Activated naive CD8-positive, alpha-beta T cell (primary cell): ENCODE data around the gene C2orf49.
"Not testable (repeated sequence)": the region's sequence is repeated elsewhere in the genome, so short reads cannot be mapped to it uniquely, and the experiment has no call there.

Experiments used
- H3K27ac Mint-ChIP-seq: one replicate; pipeline ENCODE4 v1.8.0; 2021; ENCODE audit warnings: mixed read lengths
- H3K27me3 Mint-ChIP-seq: one replicate; pipeline ENCODE4 v1.8.0; 2021; ENCODE audit warnings: mixed read lengths
- H3K36me3 Mint-ChIP-seq: one replicate; pipeline ENCODE4 v1.8.0; 2021; ENCODE audit warnings: mixed read lengths
- H3K4me1 Mint-ChIP-seq: one replicate; pipeline ENCODE4 v1.8.0; 2021; ENCODE audit warnings: low read depth, mixed read lengths
- H3K4me3 Mint-ChIP-seq: one replicate; pipeline ENCODE4 v1.8.0; 2021; ENCODE audit warnings: mild to moderate bottlenecking, mixed read lengths
- H3K9me3 Mint-ChIP-seq: one replicate; pipeline ENCODE4 v1.8.0; 2021; ENCODE audit warnings: low read depth, mixed read lengths

C2orf49 gene

GRCh38 chr2:105308382-105309146 lies 28.8 kb upstream of the C2orf49 start:
- H3K27me3 Mint-ChIP-seq: no peaks in the 10 kb centered on the region
- H3K4me1 Mint-ChIP-seq: peaks cover 36% of the 10 kb centered on the region
- H3K27ac Mint-ChIP-seq: no peak overlapping the region
- H3K9me3 Mint-ChIP-seq: no peaks in the 10 kb centered on the region
- H3K4me3 Mint-ChIP-seq: no peak overlapping the region
- peaks cover 4% of the 10 kb centered on the region for H3K36me3 Mint-ChIP-seq

- H3K4me3 Mint-ChIP-seq: no peak overlapping the region
- peaks cover 36% of the 10 kb centered on the region for H3K4me1 Mint-ChIP-seq
- no peak overlapping the region for H3K27ac Mint-ChIP-seq
- H3K27me3 Mint-ChIP-seq: no peaks in the 10 kb centered on the region
- H3K9me3 Mint-ChIP-seq: no peaks in the 10 kb centered on the region
- peaks cover 2% of the 10 kb centered on the region for H3K36me3 Mint-ChIP-seq
Measured at GRCh38 chr2:105309147-105309545, 28.2 kb upstream of the C2orf49 start.

GRCh38 chr2:105313877-105314276 lies 23.5 kb upstream of the C2orf49 start:
- no peaks in the 10 kb centered on the region for H3K36me3 Mint-ChIP-seq
- no peak overlapping the region for H3K27ac Mint-ChIP-seq
- H3K9me3 Mint-ChIP-seq: no peaks in the 10 kb centered on the region
- peaks cover 37% of the 10 kb centered on the region for H3K4me1 Mint-ChIP-seq
- H3K4me3 Mint-ChIP-seq: no peak overlapping the region
- no peaks in the 10 kb centered on the region for H3K27me3 Mint-ChIP-seq

GRCh38 chr2:105315314-105315713 lies 22.0 kb upstream of the C2orf49 start:
- no peak overlapping the region for H3K27ac Mint-ChIP-seq
- no peak overlapping the region for H3K4me3 Mint-ChIP-seq
- no peaks in the 10 kb centered on the region for H3K27me3 Mint-ChIP-seq
- no peaks in the 10 kb centered on the region for H3K36me3 Mint-ChIP-seq
- no peaks in the 10 kb centered on the region for H3K9me3 Mint-ChIP-seq
- H3K4me1 Mint-ChIP-seq: peaks cover 36% of the 10 kb centered on the region

- no peaks in the 10 kb centered on the region for H3K9me3 Mint-ChIP-seq
- H3K36me3 Mint-ChIP-seq: no peaks in the 10 kb centered on the region
- no peak overlapping the region for H3K27ac Mint-ChIP-seq
- H3K27me3 Mint-ChIP-seq: no peaks in the 10 kb centered on the region
- H3K4me3 Mint-ChIP-seq: no peak overlapping the region
- peaks cover 46% of the 10 kb centered on the region for H3K4me1 Mint-ChIP-seq
Measured at GRCh38 chr2:105317937-105318336, 19.4 kb upstream of the C2orf49 start.

GRCh38 chr2:105320651-105321215 lies 16.6 kb upstream of the C2orf49 start:
- H3K4me1 Mint-ChIP-seq: peaks cover 56% of the 10 kb centered on the region
- no peak overlapping the region for H3K4me3 Mint-ChIP-seq
- no peak overlapping the region for H3K27ac Mint-ChIP-seq
- H3K27me3 Mint-ChIP-seq: no peaks in the 10 kb centered on the region
- no peaks in the 10 kb centered on the region for H3K9me3 Mint-ChIP-seq
- H3K36me3 Mint-ChIP-seq: no peaks in the 10 kb centered on the region

GRCh38 chr2:105321875-105322646 lies 15.3 kb upstream of the C2orf49 start:
- Mint-ChIP-seq H3K27me3 (no peaks in the 10 kb centered on the region), H3K9me3 (no peaks in the 10 kb centered on the region), H3K4me3 (no peak overlapping the region), H3K36me3 (no peaks in the 10 kb centered on the region), H3K27ac (peak overlapping the region; percentile 5), H3K4me1 (peaks cover 59% of the 10 kb centered on the region)

- Mint-ChIP-seq H3K9me3 (no peaks in the 10 kb centered on the region), H3K27ac (peak overlapping the region; percentile 12), H3K36me3 (no peaks in the 10 kb centered on the region), H3K4me1 (peaks cover 59% of the 10 kb centered on the region), H3K27me3 (no peaks in the 10 kb centered on the region), H3K4me3 (no peak overlapping the region)
Measured at GRCh38 chr2:105323111-105323510, 14.2 kb upstream of the C2orf49 start.

GRCh38 chr2:105324101-105324500 lies 13.2 kb upstream of the C2orf49 start:
- peaks cover 64% of the 10 kb centered on the region for H3K4me1 Mint-ChIP-seq
- no peaks in the 10 kb centered on the region for H3K9me3 Mint-ChIP-seq

GRCh38 chr2:105324732-105325131 lies 12.6 kb upstream of the C2orf49 start:
- H3K4me1 Mint-ChIP-seq: peaks cover 65% of the 10 kb centered on the region
- H3K27me3 Mint-ChIP-seq: no peaks in the 10 kb centered on the region
- peaks cover 3% of the 10 kb centered on the region for H3K36me3 Mint-ChIP-seq
- no peak overlapping the region for H3K4me3 Mint-ChIP-seq
- no peaks in the 10 kb centered on the region for H3K9me3 Mint-ChIP-seq
- H3K27ac Mint-ChIP-seq: peak overlapping the region; percentile 4

More at GRCh38 chr2:105324101-105324500, 13.2 kb upstream of the C2orf49 start:
- Mint-ChIP-seq H3K27ac (peak overlapping the region; percentile 9), H3K36me3 (peaks cover 3% of the 10 kb centered on the region), H3K4me3 (no peak overlapping the region), H3K27me3 (no peaks in the 10 kb centered on the region)

GRCh38 chr2:105325389-105325963 lies 11.9 kb upstream of the C2orf49 start:
- no peak overlapping the region for H3K4me3 Mint-ChIP-seq
- H3K36me3 Mint-ChIP-seq: peaks cover 3% of the 10 kb centered on the region
- H3K9me3 Mint-ChIP-seq: no peaks in the 10 kb centered on the region
- no peak overlapping the region for H3K27ac Mint-ChIP-seq
- H3K4me1 Mint-ChIP-seq: peaks cover 65% of the 10 kb centered on the region
- H3K27me3 Mint-ChIP-seq: no peaks in the 10 kb centered on the region

- Mint-ChIP-seq H3K27ac (peak overlapping the region; percentile 96), H3K4me1 (peaks cover 63% of the 10 kb centered on the region)
- H3K36me3 Mint-ChIP-seq, H3K9me3 Mint-ChIP-seq, H3K4me3 Mint-ChIP-seq, H3K27me3 Mint-ChIP-seq: not testable (repeated sequence)
Measured at GRCh38 chr2:105327271-105327670, 10.1 kb upstream of the C2orf49 start.

GRCh38 chr2:105327690-105328089 lies 9.7 kb upstream of the C2orf49 start:
- H3K4me1 Mint-ChIP-seq: peaks cover 59% of the 10 kb centered on the region
- peaks cover 3% of the 10 kb centered on the region for H3K36me3 Mint-ChIP-seq
- H3K27ac Mint-ChIP-seq: peak overlapping the region; percentile 96
- no peaks in the 10 kb centered on the region for H3K27me3 Mint-ChIP-seq
- H3K9me3 Mint-ChIP-seq: no peaks in the 10 kb centered on the region
- peak overlapping the region; percentile 96 for H3K4me3 Mint-ChIP-seq

- Mint-ChIP-seq H3K4me3 (peak overlapping the region; percentile 96), H3K9me3 (no peaks in the 10 kb centered on the region), H3K27me3 (no peaks in the 10 kb centered on the region), H3K36me3 (peaks cover 3% of the 10 kb centered on the region), H3K4me1 (peaks cover 50% of the 10 kb centered on the region), H3K27ac (peak overlapping the region; percentile 96)
Measured at GRCh38 chr2:105328281-105329196, 8.8 kb upstream of the C2orf49 start.
